ENCODE results near the gene ATP2A3. TPM values are rescaled to one million over a fixed set of nuclear protein-coding genes. Genes with fewer than 3 reads are reported as not detected.

The ATP2A3 gene
- total and polyA plus RNA-seq, 2 experiments from 2014 or later = 2.2 to 4.1 TPM

DNA sequence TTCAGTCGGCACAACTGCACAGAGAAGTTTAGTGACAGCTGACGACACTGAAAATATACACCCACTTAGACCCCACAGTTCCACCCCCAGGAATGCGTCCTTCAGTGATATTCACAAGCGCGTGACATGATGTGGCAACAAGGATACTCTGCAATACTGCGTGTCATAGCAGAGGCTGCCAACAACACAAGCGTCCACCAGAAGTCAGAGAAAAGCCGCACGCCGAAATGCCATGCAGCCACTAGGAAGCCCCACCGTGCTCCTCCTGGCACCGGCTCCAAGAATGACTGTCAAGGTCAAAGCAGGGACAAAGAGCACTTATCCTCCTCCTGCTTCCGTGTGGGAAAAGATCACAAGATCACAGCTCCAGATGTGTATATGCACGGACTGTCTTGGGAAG, 3.5 kb downstream of the ATP2A3 start:
- Histone ChIP-seq H2AFZ (no peak overlapping the region), H3K79me2 (no peaks in the 10 kb centered on the region), H3K27ac (no peak overlapping the region), H3K4me3 (no peak overlapping the region), H3K9me2 (replicated peaks; ENCODE audit: insufficient read depth) (no peaks in the 10 kb centered on the region), H3K36me3 (replicated peaks; ENCODE audit: insufficient read depth, low read depth) (no peaks in the 10 kb centered on the region), H3K27me3 (peaks cover 30% of the 10 kb centered on the region), H3K4me1 (ENCODE audit: insufficient read depth) (peaks cover 18% of the 10 kb centered on the region), H3K4me2 (no peak overlapping the region), H3K9me3 (ENCODE audit: low read depth) (no peaks in the 10 kb centered on the region), H4K20me1 (ENCODE audit: insufficient read depth, poor library complexity, severe bottlenecking) (no peaks in the 10 kb centered on the region)
- 84% methylated on average over 14 of the region's 14 CpGs for WGBS (ENCODE audit: low lambda C conversion rate, missing lambda C conversion rate)
- TF ChIP-seq, protein P1, sequence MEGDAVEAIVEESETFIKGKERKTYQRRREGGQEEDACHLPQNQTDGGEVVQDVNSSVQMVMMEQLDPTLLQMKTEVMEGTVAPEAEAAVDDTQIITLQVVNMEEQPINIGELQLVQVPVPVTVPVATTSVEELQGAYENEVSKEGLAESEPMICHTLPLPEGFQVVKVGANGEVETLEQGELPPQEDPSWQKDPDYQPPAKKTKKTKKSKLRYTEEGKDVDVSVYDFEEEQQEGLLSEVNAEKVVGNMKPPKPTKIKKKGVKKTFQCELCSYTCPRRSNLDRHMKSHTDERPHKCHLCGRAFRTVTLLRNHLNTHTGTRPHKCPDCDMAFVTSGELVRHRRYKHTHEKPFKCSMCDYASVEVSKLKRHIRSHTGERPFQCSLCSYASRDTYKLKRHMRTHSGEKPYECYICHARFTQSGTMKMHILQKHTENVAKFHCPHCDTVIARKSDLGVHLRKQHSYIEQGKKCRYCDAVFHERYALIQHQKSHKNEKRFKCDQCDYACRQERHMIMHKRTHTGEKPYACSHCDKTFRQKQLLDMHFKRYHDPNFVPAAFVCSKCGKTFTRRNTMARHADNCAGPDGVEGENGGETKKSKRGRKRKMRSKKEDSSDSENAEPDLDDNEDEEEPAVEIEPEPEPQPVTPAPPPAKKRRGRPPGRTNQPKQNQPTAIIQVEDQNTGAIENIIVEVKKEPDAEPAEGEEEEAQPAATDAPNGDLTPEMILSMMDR (IDR thresholded peaks at IDR 0.05; ENCODE audit: poor library complexity) = no peak
- TF ChIP-seq EZH2phosphoT487 (IDR thresholded peaks at IDR 0.05; ENCODE audit: low read depth, severe bottlenecking, unreplicated experiment) = no peak
- TF ChIP-seq EZH2 (IDR thresholded peaks at IDR 0.05; ENCODE audit: borderline replicate concordance) = no peak
- DNase-seq (ENCODE audit: low spot score) = no peak

DNA sequence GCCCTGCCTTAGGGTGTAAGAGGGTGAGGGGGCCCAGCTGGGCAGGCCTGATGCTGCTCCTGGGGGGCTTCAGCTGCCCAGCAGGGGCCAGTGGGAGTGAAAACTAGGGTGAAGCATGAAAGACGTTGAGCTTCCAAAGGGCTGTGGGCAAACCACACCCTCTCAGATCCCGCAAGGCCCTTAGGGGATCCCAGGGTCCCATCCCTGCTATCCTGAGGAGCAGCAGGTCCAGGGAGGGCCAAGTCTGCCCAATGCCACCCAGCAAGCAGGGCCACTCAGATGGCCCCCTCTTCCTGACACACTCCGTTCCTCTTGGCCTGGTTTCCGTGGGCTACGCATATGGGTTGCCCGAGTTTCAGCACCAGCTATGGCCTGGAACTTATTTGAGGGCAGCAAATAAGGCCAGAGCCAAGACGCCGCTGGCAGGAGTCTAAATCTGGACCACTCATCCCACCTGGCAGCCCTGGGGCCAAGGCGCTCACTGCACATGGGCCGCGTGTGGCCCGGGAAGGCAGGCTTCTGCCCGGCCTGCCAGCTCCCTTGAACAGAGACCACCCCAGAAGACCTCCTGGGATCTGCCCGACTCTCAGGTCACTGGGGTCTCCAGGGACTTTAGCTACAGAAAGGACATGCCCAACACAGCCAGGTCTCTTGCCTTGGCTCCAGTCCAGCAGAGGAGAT, 4.2 kb downstream of the ATP2A3 start:
- peak overlapping the region; percentile 53 for H3K4me2 ChIP-seq
- 93% methylated on average over 14 of the region's 14 CpGs for WGBS (ENCODE audit: low lambda C conversion rate, missing lambda C conversion rate)
- peaks cover 13% of the 10 kb centered on the region for H3K4me1 ChIP-seq (ENCODE audit: insufficient read depth)

DNA sequence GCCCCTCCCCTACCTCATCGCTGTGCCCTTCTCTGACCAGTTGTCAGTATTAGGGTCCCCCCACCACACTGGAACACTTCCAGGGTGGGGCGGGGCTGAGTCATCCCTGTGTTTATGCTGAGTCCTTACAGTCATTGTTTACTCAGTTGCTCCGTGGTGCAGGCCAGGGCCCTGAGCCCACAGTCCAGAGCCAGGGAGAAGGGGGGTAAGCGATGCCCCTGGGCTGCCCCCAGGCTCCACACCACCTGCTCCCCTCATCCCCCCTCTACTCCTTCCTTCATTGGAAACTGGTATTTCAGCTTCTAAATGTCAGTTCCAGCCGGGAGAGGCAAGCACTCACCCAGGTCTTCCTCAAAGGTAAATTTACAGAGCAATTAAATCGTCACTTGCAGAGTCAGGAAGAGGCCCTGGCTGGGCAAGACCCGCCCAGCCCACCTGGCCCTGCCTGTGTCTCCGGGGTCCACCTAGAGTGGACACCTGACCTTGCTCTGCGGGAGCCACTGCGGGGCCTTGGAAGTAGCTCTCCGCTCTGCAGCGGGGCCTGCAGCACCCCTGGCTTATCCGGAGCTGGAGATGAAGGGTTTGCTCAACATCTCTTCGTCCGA, 4.8 kb downstream of the ATP2A3 start:
- Histone ChIP-seq H2AFZ (no peak overlapping the region), H3K4me3 (no peak overlapping the region), H3K4me2 (peak overlapping the region; percentile 53), H3K36me3 (replicated peaks; ENCODE audit: insufficient read depth, low read depth) (no peaks in the 10 kb centered on the region), H3K27me3 (peaks cover 21% of the 10 kb centered on the region), H3K4me1 (ENCODE audit: insufficient read depth) (peaks cover 8% of the 10 kb centered on the region), H3K27ac (peak overlapping the region; percentile 83), H3K9me3 (ENCODE audit: low read depth) (no peaks in the 10 kb centered on the region), H3K9me2 (replicated peaks; ENCODE audit: insufficient read depth) (no peaks in the 10 kb centered on the region), H4K20me1 (ENCODE audit: insufficient read depth, poor library complexity, severe bottlenecking) (no peaks in the 10 kb centered on the region), H3K79me2 (no peaks in the 10 kb centered on the region)
- 46% methylated on average over 14 of the region's 15 CpGs for WGBS (ENCODE audit: low lambda C conversion rate, missing lambda C conversion rate)
- no peak for TF ChIP-seq EZH2 (IDR thresholded peaks at IDR 0.05; ENCODE audit: borderline replicate concordance)
- TF ChIP-seq, protein P1 (IDR thresholded peaks at IDR 0.05; ENCODE audit: poor library complexity) = no peak
- no peak for TF ChIP-seq EZH2phosphoT487 (IDR thresholded peaks at IDR 0.05; ENCODE audit: low read depth, severe bottlenecking, unreplicated experiment)
- DNase-seq (ENCODE audit: low spot score) = peak; percentile 78

More for the DNA sequence above, 4.2 kb downstream of the ATP2A3 start:
- DNase-seq (ENCODE audit: low spot score) = no peak
- no peaks in the 10 kb centered on the region for H3K9me2 ChIP-seq (replicated peaks; ENCODE audit: insufficient read depth)
- TF ChIP-seq, protein P1 (IDR thresholded peaks at IDR 0.05; ENCODE audit: poor library complexity) = no peak
- TF ChIP-seq EZH2 (IDR thresholded peaks at IDR 0.05; ENCODE audit: borderline replicate concordance) = no peak
- no peak for TF ChIP-seq EZH2phosphoT487 (IDR thresholded peaks at IDR 0.05; ENCODE audit: low read depth, severe bottlenecking, unreplicated experiment)
- H3K79me2 ChIP-seq = no peaks in the 10 kb centered on the region
- no peaks in the 10 kb centered on the region for H3K9me3 ChIP-seq (ENCODE audit: low read depth)
- H3K36me3 ChIP-seq (replicated peaks; ENCODE audit: insufficient read depth, low read depth) = no peaks in the 10 kb centered on the region
- H4K20me1 ChIP-seq (ENCODE audit: insufficient read depth, poor library complexity, severe bottlenecking) = no peaks in the 10 kb centered on the region
- H3K4me3 ChIP-seq = no peak overlapping the region
- peaks cover 27% of the 10 kb centered on the region for H3K27me3 ChIP-seq
- H2AFZ ChIP-seq = no peak overlapping the region
- H3K27ac ChIP-seq = peak overlapping the region; percentile 83

Measured in hepatocyte (in vitro differentiated cells).